GM19324 (cell line): ENCODE measurements around the gene FLOT1.

Source experiments
- ATAC-seq: cut with Tn5 transposase; IDR thresholded peaks from one replicate; pipeline ENCODE4 v1.9.1; 2021; ENCODE audit warnings: mild to moderate bottlenecking, moderate library complexity; ENCODE audit not compliant: unreplicated experiment, low FRiP score

The FLOT1 gene

DNA sequence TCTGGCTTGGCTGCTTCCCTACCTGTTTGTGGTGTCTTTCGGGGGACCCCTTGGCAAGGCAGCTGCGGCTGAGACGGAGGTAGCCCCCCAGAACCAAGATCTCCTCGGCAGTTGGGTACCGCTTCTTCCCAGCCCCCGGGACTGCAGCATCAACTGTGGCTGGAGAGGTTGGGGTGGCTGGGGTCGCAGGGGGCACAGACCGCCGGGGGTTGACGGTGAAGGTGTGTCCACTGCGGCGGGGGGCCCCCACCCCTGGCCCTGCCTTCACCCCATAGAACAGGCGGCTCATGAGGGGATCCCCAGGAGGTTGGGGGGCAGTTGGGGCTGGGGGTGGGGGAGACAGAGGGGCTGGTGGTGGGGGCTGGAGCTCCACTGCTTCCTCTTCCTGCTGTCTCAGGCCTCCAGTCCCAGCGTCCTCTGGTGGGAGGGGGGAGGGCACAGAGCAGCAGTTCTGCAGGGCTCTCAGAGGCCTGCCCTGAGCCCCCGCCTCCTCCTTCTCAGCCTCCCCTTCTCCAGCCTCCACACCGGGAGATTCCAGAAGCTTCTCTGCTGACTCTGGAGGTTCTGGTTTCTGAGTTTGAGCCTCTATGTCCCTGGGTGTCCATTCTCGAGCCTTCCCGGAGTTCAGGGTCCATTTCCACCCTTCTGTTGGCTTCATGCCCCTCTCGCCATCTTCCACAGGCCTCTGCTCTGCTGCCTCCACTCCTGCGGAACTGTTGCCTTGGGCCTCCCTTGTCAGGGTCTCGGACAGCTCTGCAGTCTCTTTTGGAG lies 57.9 kb downstream of the FLOT1 start:
- ATAC-seq, result no peak

DNA sequence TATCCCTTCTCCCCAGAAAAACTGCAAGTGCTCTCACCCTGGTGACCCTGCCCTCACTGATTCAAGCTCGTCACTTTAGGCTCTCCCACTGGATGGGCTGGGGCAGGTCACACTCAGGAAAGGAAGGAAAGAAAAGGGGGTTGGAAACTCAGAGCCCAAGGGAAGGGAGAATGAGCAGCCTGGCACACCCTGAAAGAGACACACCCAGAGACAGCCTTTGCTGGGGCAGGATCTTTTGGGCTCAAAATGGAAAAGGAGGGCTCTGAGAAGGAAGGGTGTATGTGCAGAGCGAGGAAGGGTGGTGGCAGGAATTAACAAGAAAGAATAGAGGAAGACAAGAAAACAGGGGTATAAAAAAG lies 58.5 kb downstream of the FLOT1 start:
- no peak for ATAC-seq

DNA sequence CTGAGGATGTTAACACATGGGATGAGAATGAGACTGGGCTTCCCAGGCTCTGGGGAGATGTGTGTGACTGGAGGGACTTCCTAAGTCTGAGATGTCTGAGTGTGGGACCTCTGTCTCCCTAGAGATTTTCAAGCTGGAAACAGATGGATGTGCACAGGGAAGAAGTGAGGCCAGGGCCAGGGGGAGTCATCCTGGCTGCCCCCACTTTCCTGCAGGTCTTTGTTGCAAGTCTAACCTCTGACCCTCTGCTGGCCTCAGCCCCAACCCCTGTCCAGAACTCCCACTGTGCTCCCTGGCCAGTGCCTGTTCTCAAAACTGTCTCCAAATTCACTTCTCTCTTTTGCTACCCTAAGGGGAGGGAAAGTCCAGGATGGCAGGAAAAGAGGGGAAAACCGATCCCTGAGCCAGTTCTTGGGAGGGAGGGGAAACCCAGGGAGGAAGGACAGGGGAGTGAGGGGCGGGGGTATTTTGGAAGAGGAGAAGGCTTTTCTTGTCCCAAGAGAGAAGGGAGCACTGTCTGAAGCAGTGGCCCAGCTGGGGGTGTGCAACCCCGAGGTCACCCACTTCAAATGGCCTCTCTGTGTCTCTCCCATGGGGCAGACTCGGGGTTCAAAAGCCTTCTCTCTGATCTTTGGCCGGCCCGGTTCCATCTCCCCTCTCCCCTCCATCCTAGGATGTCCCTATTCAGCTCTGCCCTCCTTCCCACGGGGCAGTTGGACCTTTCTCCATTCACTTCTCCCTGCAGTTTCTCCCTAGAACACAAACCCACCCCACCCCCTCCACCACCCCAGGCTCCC lies 59.1 kb downstream of the FLOT1 start:
- ATAC-seq, result no peak

DNA sequence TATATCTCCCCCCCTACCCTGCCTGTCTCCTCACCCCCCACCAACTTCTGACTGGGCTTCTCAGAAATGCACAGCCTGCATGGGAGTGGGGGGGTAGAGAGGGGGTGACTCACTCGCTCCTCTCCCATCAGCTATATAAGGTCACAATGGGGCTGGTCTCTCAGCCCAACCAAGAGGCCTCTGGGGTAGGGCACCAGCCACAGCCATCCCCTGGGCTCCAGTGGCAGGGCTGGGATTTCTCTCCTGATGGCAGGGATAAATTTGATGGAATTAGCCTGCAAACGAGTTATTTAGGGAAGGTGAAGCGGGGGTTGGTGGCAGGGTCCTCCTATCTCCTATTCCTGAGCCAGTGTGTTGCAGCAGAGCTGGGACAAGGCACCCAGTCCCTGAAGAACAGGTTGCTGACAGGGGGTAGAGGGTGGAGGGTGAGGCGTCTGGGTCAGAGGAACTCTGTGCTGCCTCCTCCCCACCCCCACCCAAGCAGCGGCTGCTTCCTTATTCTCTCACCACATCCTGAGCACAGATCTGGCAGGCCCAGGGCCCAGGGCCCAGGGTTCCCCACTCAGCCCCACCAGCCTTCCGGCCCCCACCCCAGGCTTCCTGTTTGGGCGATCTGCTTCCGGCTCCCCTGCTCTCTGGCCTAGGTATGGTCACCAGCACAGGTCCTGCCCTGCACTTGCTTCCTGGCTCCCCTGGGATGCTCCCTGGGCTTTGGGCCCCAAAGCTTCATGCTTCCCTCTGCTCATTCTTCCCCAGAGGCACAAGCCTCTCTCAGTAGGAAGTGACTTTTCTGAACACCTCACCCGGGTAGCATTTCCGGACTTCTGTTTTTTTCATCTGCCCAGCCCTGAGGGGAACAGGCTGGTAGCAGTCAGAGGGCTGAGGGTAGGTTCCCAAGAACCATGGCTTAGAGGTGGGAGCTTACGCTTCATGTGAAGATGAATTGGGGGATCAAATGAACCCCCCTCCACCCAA lies 60.1 kb downstream of the FLOT1 start:
- ATAC-seq, result peak; percentile 51

DNA sequence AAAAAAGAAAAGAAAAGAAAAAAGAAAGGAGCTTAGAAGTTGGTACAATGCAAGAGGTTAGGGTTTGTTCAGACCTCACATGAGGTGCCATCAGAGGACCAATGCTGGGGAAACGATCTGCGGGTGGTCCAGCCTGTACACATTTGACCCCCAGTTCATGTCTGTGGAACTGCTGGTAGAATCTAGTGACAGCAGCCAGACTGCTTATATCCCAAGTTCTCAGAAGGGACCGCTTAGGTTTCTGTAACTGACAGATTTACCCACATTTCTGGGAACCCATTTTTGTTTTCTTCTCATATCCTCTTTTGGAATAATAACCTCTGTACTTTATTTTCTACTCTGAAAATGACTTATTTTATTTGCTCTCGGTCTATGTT lies 60.7 kb downstream of the FLOT1 start:
- no peak for ATAC-seq

DNA sequence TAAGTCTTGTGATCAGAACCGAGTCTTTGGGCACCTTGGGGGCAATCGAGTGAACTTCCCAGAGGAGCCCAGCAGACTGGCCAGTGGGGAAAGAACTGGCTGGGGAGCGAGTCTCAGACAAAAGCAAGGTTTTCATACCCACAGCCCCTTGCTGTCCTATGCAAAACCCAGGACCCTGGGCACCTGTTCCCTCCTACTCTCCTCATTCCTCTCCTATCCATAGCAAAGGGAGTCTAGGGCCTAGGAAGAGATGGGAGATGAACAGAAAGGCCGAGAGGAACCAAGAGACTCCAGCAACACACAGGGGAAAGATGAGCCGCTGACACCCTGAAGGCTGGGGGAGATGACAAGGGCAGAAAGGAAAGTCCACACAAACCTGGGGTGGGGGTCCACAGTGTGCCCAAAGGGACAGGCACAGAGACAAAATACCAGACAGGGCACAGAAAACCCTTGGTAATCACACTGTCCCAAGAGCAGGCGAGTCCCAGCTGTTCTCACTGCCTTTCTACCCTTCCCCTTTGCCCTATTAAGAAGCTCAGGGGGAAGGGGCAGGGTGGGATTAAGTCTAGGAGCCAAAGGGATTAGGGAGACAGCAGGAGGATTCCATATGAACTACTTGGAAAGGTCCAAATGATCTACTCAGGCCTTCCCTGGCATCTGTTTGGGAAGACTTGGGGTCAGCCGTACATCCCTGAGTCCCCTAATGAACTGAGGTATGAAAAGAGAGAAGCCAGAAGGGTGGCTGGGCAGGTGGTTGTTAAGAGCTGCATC lies 62.5 kb downstream of the FLOT1 start:
- no peak for ATAC-seq

DNA sequence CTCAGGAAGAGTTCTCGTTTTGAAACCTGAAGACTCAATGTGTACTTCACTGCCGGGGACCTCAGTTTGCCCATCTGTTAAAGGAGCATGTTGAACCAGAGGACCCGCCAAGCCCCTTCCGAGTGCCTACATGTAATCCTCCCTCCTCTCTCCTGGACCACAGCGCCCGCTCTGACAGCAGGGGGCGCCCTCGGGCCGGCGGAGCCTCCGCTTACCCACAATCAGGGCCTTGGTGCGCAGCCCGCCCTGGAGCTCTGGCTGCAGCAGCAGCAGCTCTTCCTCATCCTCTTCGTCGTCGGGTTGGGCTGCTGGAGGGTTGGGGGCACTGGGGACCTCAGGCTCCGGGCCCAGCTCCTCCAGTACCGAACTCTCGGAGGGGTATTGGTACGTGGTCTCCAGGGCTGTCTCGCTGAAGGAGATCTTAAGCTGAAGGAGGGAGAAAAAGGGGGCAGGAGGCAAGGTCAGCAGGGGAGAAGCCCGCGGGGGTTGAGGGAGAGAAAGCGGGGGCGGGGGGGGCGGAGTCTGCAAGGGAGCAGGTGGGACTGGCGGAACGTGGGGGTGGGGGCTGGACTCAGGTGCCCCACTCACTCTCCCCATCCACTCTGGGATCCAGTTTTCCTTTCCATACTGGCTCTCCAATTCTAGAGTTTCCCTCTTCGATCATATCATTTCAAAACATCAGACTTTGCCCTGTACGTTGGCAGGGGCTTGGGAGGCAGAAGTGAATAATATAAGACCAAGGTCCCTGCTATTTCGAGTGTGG lies 63.3 kb downstream of the FLOT1 start:
- ATAC-seq, result peak; percentile 39
